ENCODE results near the gene BCL6B.

The BCL6B gene

DNA sequence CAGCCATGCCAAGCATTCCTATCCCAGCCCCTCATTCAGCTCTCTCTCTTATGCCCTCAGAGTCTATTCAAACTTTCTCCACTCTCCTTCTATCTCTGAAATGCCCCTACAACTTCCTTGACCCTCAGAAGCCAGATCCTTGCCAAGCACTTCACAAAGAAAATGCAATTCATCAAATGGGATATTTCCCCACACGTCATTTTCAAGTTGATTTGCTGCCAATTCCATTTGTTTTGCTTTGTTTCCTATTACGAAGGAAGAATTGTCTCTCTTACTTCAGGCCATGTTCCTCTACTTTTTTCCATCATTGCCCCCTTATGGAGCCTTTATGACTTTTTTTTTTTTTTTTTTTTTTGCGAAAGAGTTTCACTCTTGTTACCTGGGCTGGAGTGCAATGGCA lies 36.2 kb upstream of the BCL6B start:
- TF ChIP-seq ZBTB7A (IDR thresholded peaks at IDR 0.05; ENCODE audit: low read depth) (no peak), TCF12 (IDR thresholded peaks at IDR 0.05; ENCODE audit: low read depth) (no peak), TAF1 (IDR thresholded peaks at IDR 0.05; ENCODE audit: low read depth) (no peak), CREB1 (IDR thresholded peaks at IDR 0.05; ENCODE audit: low read depth) (no peak), FOXM1 (IDR thresholded peaks at IDR 0.05; ENCODE audit: borderline replicate concordance, low read depth) (no peak), YY1 (IDR thresholded peaks at IDR 0.05; ENCODE audit: low read depth) (no peak), TEAD4 (IDR thresholded peaks at IDR 0.05) (no peak), EP300 (IDR thresholded peaks at IDR 0.05; ENCODE audit: borderline replicate concordance) (no peak), CEBPB (IDR thresholded peaks at IDR 0.05) (no peak), NFIC (IDR thresholded peaks at IDR 0.05) (no peak), EGR1 (IDR thresholded peaks at IDR 0.05) (no peak), RAD21 (IDR thresholded peaks at IDR 0.05; ENCODE audit: low read depth) (no peak)
- TF ChIP-seq, protein P1, sequence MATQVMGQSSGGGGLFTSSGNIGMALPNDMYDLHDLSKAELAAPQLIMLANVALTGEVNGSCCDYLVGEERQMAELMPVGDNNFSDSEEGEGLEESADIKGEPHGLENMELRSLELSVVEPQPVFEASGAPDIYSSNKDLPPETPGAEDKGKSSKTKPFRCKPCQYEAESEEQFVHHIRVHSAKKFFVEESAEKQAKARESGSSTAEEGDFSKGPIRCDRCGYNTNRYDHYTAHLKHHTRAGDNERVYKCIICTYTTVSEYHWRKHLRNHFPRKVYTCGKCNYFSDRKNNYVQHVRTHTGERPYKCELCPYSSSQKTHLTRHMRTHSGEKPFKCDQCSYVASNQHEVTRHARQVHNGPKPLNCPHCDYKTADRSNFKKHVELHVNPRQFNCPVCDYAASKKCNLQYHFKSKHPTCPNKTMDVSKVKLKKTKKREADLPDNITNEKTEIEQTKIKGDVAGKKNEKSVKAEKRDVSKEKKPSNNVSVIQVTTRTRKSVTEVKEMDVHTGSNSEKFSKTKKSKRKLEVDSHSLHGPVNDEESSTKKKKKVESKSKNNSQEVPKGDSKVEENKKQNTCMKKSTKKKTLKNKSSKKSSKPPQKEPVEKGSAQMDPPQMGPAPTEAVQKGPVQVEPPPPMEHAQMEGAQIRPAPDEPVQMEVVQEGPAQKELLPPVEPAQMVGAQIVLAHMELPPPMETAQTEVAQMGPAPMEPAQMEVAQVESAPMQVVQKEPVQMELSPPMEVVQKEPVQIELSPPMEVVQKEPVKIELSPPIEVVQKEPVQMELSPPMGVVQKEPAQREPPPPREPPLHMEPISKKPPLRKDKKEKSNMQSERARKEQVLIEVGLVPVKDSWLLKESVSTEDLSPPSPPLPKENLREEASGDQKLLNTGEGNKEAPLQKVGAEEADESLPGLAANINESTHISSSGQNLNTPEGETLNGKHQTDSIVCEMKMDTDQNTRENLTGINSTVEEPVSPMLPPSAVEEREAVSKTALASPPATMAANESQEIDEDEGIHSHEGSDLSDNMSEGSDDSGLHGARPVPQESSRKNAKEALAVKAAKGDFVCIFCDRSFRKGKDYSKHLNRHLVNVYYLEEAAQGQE (IDR thresholded peaks at IDR 0.05; ENCODE audit: low read depth) = no peak
- TF ChIP-seq, protein P2, sequence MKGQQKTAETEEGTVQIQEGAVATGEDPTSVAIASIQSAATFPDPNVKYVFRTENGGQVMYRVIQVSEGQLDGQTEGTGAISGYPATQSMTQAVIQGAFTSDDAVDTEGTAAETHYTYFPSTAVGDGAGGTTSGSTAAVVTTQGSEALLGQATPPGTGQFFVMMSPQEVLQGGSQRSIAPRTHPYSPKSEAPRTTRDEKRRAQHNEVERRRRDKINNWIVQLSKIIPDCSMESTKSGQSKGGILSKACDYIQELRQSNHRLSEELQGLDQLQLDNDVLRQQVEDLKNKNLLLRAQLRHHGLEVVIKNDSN (IDR thresholded peaks at IDR 0.05) = no peak
- TF ChIP-seq, protein P3, sequence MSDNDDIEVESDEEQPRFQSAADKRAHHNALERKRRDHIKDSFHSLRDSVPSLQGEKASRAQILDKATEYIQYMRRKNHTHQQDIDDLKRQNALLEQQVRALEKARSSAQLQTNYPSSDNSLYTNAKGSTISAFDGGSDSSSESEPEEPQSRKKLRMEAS (IDR thresholded peaks at IDR 0.05) = no peak

DNA sequence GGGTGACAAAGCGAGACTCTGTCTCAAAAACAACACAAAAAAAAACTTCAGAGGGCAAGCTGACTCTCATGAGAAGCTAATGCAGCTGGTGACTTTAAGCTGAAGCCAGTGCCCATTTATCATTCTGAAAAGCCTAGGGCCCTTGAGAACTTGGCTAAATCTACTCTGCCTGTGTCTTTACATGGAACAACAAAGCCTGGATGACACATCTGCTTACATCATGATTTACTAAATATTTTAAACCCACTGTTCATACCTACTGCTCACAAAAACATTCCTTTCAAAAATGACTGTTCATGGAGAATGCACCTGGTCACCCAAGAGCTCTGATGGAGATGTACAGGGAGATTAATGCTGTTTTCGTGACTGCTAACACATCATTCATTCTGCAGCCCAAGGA lies 33.1 kb upstream of the BCL6B start:
- TF ChIP-seq, protein P2 (IDR thresholded peaks at IDR 0.05) = no peak
- no peak for TF ChIP-seq EGR1 (IDR thresholded peaks at IDR 0.05)
- TF ChIP-seq FOXM1 (IDR thresholded peaks at IDR 0.05; ENCODE audit: borderline replicate concordance, low read depth) = no peak
- no peak for TF ChIP-seq CEBPB (IDR thresholded peaks at IDR 0.05)
- no peak for TF ChIP-seq TEAD4 (IDR thresholded peaks at IDR 0.05)
- TF ChIP-seq, protein P1 (IDR thresholded peaks at IDR 0.05; ENCODE audit: low read depth) = no peak
- TF ChIP-seq, protein P3 (IDR thresholded peaks at IDR 0.05) = no peak
- no peak for TF ChIP-seq RAD21 (IDR thresholded peaks at IDR 0.05; ENCODE audit: low read depth)
- no peak for TF ChIP-seq ZBTB7A (IDR thresholded peaks at IDR 0.05; ENCODE audit: low read depth)
- no peak for TF ChIP-seq TCF12 (IDR thresholded peaks at IDR 0.05; ENCODE audit: low read depth)
- no peak for TF ChIP-seq CREB1 (IDR thresholded peaks at IDR 0.05; ENCODE audit: low read depth)
- TF ChIP-seq EP300 (IDR thresholded peaks at IDR 0.05; ENCODE audit: borderline replicate concordance) = no peak
- no peak for TF ChIP-seq YY1 (IDR thresholded peaks at IDR 0.05; ENCODE audit: low read depth)
- TF ChIP-seq TAF1 (IDR thresholded peaks at IDR 0.05; ENCODE audit: low read depth) = no peak
- TF ChIP-seq NFIC (IDR thresholded peaks at IDR 0.05) = no peak

DNA sequence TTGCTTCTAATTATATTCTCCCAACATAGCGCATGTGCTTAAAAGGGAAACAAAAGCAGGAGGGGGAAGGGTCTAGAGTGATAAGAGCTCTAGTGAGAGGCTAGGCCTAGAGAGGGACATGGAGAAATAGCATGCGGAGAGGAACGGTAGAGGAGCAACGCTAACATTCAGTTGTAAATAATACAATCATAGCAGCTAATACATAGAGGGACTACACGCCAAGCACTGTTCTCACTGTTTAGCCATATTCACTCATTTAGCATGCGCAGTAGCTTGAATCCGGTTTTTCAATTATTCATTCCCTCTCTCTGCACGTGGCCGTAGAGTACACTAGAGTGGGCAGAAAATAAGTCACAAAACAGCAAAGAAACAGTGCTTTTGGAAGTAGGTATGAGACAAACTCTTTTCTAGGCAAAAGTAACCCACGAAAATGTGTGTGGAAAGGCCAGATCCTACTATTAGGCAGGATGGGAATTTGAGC lies 28.7 kb upstream of the BCL6B start:
- TF ChIP-seq NFIC (IDR thresholded peaks at IDR 0.05) = no peak
- no peak for TF ChIP-seq TEAD4 (IDR thresholded peaks at IDR 0.05)
- TF ChIP-seq, protein P1 (IDR thresholded peaks at IDR 0.05; ENCODE audit: low read depth) = no peak
- TF ChIP-seq EP300 (IDR thresholded peaks at IDR 0.05; ENCODE audit: borderline replicate concordance) = no peak
- TF ChIP-seq EGR1 (IDR thresholded peaks at IDR 0.05) = no peak
- no peak for TF ChIP-seq TAF1 (IDR thresholded peaks at IDR 0.05; ENCODE audit: low read depth)
- TF ChIP-seq, protein P2 (IDR thresholded peaks at IDR 0.05) = no peak
- no peak for TF ChIP-seq CEBPB (IDR thresholded peaks at IDR 0.05)

DNA sequence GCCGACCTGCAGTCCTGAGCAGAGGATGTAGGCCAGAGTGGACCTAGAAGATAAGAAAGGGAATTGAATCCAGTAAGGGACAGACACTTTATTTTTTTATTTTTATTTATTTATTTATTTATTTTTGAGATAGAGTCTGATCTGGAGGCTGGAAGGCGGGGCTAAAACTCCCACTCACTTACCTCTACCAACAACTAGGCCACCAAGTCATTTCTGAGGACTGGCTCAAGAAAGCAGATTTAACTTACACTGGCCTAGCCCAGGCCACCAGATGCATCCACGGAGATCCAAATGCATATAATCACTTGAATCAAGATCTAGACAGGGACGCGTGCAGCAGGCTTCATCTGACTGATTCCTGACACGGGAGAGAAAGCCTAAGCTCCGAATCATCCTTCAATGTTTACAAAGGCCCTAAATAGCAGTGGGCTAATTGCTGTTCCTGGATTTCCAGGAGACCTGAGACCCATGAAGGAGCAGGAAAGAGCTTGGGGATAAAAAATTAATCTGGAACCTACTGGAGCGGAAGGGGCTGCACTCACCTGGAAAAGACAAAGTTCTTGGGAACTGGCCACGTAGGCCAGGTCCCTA lies 28.1 kb upstream of the BCL6B start:
- TF ChIP-seq, protein P1 (IDR thresholded peaks at IDR 0.05; ENCODE audit: low read depth) = no peak

Data from Ishikawa (cell line).